Stimulated activated CD4-positive, alpha-beta T cell treated with anti-CD3 and anti-CD28 coated beads, Interleukin-1b, Interleukin-23, amount 100 ng/mL, for 48 hours (primary cell): Measurements from ENCODE around the gene WDR91.
A peak's percentile ranks its signal among the peaks of the same experiment; 100 is the strongest.

Experiments used
- DNase-seq: peaks from one replicate; pipeline ENCODE4 v3.0.0-alpha.2; 2020

The WDR91 gene

DNA sequence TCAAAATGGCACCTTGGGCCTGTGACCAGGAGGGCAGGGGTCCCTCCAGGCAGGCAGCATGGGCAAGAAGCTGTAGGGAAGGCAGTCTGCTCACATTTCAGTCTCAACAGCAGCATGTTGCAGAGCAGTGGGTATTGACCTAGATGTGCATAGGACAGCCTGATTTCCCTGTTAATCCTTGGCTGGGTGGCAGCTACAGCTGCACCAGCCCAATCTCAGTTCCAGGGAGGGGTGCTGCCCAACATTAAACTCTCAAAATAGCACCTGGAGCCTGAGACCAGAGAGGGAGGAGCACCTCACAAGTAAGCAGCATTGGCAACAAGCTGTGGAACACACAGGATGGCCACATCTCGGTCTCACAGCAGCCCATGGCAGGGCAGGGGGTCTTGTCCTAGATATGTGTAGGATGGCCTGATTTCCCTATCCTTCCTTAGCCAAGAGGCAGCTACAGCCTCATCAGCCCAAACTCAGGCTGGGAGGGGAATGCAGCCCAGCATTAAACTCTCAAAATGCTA lies 53.1 kb downstream of the WDR91 start:
- no peak for DNase-seq

DNA sequence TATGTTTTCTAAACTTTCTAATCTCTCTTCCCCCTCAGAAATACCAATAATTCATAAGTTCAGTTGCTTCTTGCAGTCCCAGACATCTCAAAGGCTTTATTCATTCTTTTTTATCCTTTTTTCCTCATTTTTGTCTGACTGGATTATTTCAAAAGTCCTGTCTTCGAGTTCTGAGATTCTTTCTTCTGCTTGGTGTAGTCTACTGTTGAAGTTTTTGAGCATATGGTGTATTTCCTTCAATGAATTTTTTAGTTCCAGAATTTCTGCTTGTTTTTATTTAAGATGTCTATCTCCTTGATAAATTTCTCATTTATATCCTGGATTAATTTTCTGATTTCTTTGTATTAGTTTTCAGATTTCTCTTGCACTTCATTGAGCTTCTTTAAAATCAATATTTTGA lies 55.0 kb downstream of the WDR91 start:
- DNase-seq = no peak

DNA sequence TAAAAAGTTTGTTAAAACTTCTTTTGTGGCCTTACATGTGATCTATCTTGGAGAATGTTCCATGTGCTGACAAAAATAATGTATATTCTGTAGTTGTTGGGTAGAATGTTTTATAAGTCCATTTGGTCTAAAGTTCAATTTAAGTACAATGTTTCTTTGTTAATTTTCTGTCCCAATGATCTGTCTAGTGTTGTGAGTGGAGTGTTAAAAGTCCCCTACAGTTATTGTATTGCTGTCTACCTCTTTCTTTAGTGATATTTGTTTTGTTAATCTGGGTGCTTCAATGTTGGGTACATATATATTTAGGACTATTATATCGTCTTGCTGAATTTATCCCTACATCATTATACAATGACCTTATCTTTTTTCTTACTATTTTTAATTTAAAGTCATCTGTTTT lies 56.6 kb downstream of the WDR91 start:
- no peak for DNase-seq

DNA sequence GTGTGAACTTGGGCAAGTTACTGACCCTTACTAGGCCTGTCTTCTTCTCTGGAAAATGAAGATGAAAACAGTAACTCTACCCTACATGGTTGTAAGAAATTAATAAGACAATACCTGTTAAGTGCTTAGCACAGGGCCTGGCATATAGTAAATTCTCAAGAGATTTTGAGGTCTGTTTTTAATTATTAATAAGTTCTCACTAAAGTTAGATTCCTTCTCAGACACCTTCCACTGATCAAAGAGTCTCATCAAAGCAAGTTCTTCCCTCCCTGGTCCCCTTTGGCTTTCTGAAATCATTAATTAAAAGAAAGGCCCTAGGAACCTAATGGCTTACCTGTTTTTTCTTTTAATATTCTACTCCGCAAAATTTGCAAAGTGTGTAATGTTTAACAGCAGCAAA lies 58.9 kb downstream of the WDR91 start:
- no peak for DNase-seq

DNA sequence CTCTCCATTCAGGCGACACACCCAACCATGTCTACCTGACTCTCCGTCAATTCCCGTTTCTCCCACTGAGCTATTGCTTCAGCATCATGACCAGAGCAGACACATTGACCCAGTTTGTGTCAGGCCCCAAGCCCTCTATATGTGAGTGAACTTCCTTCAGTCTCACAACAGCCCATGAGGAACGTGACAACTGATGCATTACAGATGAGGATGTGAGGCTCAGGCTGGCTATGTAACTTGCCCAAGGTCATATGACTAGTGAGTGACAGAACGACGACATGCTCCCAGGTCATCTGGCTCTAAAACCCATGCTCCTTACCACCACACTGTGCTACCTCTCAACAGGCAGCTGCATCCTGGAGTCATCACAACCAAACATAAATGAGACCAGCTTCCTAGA lies 59.8 kb downstream of the WDR91 start:
- no peak for DNase-seq

DNA sequence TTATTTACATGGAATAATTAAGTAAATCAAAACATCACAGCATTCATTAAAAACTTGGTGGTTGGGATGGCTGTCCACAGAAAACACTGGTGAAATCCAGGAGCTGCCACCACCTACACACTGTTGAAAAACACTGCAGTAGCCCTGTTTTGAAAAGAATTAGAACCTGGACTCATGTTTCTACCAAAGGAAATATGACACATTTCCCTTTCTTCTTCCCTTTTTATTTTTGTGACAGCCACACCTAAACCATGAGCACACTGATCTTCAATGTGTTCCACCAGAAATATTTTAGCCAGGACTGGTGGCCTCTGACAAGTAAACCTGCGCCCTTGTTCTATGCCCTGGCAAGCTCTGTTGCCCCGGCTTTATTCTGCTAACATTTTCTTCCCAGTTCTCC lies 60.2 kb downstream of the WDR91 start:
- DNase-seq = no peak

DNA sequence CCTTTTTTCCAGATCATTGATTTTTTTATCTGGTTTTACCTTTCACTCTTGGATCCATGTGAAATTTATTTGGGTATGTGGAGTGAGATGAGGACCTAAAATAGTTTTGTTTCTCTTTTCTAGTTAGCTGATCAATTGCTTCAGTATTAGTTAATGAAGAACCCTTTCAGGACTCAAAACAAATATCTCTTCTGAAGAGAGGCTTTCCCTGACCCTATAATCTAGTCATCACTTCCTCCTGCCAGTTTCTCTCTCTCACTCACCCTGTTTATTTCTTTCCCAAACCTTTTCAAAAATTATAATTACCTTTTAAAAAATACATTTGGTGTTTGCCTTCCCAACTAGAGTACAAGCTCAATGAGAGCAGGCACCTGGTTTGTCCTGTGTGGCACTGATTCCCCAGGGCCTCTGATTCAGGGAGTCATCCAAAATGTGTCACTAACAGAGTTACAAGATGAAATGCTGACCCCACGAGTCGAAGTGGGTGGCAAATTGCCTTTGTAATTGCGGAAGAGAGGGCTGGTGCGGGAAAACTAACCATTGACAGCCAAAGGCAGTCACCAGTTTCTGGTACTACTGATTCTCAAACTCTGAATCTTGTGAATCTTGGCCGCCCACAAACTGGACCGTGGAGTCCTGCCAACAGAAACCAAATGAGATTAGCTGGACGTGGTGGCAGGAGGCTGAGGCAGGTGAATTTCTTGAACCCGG lies 61.1 kb downstream of the WDR91 start:
- DNase-seq = no peak

DNA sequence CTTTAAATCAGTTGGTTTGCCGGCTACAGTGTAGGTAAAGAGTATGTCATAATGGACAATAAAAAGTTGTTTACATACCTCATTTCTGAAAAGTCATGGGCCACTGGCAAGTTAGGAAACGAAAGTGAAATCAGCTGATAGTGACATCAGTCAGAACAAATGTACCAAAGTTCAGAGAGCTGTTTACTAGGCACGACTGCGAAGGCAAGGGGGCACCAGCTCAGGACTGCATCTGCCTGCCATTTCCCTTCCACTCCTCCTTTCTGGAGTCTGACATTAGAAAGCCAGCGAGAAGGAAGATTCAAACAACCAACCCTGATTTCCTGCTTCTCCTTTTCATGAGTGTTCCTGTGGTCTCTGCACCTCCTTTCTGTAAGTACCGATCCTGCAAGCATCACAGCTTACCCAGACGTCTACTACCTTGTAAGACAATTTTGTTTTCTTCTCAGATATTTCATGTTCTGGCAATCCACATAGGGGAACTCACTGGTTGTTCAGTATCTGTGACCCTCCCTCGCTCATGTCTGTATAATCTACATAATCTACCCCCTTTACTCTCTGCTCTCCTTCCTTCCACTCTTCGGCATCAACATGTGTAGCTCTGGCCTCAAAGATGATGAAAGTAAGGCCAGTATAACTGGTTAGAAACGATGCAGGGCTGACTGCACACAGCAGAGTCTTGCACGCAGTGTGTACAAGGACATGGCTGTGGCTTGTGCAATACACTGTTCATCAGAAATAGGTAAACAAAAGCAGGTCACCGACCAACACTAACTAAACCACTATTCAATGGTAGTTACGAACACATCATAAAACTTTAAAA lies 63.2 kb downstream of the WDR91 start, which contains the start of gene TMEM140:
TSS of gene TMEM140 (plus strand) at position 174 of the 823 bp plus-strand sequence. CDS start 16,370 bp downstream, outside the sequence.
- peak; percentile 57 for DNase-seq

DNA sequence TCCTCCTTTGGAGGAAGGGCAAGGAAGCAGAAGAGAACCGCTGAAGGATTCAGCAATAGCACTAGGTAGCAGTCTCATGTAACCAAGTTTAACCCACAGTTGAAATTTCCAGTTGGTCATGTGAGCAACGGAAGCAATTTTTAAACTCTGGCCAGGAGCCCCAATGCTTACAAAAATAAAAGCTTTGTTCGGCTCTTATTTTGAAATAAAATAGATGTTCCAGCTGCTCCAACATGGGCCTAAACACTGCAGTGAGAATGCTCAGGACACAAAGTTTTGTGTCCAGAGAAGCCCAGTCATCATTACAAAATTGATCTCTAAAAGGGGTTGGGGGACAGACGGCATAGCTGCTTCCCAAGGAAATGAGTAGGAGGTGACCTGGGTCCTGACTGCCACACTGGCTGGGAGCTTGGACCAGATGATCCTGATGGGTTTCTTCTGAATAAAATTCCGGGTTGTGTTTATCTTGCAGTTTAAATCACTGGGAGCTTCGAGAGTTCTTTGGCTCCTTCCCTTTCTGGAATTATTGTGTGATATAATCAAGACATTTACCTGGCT lies 63.9 kb downstream of the WDR91 start:
- DNase-seq = no peak

DNA sequence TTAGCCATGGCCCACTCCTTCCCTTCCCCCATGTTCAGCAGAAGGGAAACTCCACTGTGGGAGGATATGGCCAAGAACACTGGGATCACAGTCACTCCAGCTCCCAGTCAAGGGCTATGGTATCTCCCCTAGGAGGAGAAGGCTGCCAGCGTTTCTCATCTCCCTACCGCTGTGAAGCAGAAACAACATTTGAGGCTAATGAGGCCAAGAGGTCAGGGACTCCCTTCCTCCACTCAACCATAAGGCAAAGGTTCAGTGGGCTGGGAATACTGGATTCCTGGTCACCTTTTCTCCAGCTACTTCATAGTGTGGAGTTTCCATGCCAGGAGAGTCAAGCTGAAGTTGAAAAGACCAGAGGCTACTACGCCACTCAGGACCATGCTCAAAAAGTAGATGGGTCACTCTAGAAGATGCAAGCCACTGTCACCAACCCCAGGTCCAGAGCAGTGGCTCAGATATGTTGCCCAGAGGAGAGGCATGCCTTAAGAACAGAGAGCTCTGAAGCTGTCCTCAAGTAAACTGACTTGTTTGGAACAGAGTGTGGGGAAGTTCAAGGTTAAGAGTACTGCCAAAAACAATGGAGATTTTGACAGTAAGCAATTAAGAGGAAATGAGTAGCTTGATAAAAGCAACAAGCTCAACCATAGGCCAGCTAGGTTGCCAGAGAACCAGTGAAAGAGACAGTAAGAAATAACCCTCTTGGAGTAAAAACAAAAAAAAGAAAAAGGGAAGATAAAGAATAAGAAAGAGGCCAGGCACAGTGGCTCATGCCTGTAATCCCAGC lies 67.2 kb downstream of the WDR91 start:
- DNase-seq = no peak
